Activated CD4-positive, alpha-beta T cell treated with anti-CD3 and anti-CD28 coated beads for 4 hours (primary cell): ENCODE measurements around the gene RNF166.
"Not testable (repeated sequence)": the region's sequence is repeated elsewhere in the genome, so short reads cannot be mapped to it uniquely, and the experiment has no call there.

Experiments
- DNase-seq, 2 donors: peaks; one replicate each; pipeline ENCODE4 v3.0.0-alpha.2; 2020

The RNF166 gene

DNA sequence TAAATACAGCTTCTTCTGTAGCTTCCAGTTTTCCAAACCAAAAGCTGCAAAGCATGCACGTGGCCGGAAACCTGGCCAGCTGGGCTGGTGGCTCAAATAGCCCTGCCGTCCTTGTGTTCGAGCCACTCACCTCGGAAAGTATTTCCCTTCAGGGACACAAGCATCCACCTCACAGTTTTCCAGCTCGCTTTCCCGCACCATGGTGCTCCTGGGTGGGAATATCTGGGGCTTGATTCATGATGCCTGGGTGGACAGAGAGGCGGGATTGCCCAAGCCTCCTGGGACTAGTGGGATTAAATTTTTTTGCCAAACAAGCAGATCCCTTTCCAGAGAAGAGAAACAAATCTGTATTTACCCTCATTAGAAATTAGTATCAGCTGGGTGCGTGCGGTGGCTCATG lies 36.2 kb downstream of the RNF166 start:
- no peak for DNase-seq

DNA sequence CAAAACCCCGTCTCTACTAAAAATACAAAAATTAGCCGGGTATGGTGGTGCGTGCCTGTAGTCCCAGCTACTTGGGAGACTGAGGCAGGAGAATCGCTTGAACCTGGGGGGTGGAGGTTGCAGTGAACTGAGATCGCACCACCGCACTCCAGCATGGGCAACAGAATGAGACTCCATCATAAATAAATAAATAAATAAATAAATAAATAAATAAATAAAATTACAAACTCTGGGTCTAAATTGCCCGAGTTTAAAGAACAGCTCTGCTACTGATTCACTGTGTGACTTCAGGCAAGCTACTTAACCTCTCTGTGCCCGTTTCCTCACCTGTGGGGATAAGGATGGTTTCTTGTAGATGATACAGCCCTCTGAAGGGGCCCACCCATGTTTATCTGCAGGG lies 36.7 kb downstream of the RNF166 start:
- DNase-seq = not testable (repeated sequence)

DNA sequence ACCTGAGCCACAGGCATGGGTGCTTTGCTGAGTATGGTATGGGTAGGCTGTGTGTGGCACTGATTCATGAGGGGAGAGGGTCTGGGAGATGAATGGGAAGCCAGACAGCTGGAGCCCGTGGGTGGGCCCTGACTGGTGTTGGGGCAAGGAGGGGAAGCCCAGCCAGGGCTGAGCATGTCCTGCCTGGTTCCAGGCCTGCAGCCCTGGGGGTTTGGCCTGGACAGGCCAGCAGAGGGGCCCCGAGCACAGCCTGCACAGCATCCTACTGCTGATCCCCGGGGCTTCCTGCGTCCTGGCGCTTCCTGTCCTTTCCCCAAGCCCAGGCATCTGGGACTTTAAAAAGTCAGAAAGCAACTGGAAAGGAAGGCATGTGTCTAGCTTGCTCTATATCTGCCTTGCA lies 38.7 kb downstream of the RNF166 start:
- DNase-seq = no peak

DNA sequence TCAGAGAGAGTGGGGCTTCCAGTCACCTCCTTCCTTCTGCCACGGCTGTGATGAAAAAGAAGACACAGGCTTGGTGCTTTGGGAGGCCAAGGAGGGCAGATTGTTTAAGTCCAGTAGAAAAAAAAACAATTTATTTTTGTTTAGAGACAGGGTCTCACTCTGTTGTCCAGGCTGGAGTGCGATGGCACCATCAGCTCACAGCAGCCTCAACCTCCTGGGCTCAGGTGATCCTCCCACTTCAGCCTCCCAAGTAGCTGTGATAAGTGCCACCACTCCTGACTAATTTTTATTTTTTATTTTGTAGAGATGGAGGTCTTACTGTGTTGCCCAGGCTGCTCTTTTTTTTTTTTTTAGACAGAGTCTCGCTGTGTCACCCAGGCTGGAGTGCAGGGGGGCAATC lies 40.6 kb downstream of the RNF166 start:
- no peak for DNase-seq

DNA sequence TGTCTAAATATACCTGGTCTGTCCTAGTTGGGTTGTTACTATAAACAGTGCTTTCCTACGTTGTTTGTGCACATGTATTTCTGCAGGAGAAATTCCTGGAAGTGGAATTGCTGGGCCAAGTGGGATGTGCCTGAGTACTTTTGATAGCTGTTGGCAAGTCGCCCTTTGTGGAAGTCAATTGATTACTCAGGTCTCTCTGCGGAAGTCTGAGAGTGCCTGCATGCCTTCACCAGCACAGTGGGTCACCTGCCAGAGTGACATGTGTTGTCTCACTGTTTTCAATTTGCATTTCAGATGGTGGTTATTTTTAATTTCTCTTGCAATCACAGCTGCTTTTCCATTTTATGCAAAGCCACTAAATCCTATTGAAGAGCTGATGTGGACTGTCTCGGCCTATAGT lies 41.1 kb downstream of the RNF166 start:
- no peak for DNase-seq

DNA sequence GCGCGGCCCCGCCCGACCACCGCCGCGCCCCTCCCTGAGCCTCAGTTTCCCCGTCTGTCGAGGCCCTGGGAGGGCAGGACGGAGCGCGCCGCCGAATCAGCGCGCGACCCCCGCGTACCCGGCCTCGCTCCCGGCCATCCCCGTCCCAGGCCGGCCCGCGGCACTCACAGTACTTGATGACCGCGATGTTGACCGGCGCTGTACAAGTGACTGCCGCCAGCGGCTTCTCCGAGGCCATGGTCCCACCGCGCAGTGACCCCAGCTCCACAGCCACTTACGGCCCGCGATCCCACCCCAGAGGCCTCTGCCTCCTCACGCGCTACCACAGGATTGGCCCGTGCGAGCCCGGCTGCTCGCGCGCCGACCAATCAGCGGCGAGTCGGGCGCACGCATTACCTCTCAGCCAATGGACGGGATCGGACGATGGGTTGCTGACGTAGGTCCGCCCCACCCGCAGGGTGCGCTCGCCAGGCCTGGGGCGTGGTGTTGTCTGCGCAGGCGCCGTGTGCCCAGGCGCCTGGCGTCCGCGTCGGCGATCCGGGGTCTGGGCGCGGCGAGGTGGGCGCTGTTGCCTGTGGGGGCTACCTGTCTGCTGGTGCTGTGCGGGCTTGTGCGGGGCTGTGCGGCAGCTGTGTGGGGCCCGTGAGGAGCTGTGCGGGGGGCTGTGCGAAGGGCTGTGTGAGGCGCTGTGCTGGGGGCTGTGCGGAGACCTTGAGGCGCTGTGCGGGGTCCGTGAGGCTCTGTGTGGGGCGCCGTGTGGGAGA lies 43.2 kb downstream of the RNF166 start, which contains the start of gene MVD:
Gene MVD (minus strand): TSS at position 249 of the 764 bp plus-strand sequence. CDS start 11 bp downstream, at position 238.
- DNase-seq = peak; percentile 94

DNA sequence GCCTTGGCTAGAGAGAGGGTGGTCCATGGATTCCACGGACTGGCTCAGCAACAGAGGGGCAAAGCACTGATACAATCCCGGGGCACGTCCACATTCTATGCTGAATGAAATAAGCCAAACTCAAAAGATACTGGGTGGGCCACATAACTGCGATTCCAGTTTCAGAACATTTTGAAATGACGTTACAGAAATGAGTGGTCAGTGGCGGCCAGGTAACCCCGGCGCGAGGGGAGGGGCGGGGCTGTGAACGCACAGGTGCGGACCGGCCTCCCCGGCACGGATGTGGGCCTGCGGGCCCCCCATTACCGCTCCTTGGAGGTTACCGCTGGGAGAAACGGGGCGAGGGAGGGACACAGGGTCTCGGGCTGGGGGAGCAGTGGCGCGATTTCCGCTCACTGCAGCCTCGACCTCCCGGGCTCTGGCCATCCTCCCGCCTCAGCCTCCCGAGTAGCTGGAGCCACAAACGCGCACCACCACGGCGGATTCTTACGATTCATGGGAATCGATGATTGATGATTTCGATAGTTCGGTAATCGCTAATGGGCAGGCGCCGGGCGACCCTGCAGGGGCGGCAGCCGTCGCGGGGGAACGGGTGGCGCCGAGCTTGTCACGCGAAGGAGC lies 43.9 kb downstream of the RNF166 start:
- DNase-seq = no peak

DNA sequence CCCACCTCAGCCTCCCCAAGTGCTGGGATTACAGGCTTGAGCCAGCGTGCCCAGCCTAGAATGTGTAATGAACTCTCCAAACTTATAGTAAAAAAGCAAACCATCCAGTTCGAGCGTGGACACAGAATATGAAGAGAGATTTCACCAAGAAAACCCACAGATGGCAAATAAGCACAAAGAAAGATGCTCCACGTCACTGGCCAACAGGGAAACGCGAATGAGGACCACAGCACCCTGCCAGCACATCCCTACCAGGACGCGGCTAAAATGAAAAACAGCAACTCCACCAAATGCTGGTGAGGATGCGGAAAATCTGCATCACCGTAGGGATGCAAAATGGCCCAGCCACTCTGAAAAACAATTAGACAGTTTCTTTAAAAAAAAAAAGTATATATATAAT lies 44.7 kb downstream of the RNF166 start:
- DNase-seq = no peak

DNA sequence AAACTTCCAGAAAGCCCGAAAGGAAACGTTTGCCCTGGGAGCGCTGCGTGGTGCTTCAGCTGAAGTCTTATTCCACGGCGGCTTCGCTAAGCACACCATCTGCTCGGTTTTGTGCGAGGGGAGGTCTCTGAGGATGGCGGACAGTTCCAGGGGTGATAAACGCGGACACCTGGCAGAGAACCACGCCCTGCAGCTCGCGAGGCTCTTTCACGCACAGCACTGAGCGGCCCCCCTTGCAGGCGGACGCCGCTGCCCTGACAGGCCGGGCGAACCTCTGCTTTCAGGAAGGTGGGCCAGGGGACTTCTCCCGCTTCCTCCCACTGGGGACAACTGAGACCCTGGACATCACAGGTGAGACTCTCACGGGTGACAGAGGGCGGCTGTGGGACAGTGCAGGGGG lies 47.0 kb downstream of the RNF166 start:
- no peak for DNase-seq

DNA sequence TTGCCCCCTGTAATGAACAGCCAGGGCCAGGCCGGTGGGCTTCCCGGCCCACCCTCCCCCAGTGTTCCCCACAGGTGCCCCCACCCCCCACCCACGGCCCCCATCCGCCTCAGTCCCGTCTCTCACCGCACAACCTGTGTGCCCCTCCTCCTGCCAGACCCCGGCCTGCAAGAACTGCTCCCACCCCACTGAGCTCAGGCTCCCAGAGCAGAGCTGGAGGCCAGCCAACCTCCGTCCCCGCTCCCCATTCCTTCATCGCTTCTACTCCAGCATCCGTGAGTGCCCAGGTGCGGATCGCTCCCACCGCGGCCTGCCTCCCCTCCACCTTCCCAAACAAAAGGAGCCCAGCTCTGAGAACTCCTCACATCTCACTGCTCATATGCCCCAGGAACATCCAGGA lies 47.5 kb downstream of the RNF166 start:
- no peak for DNase-seq

DNA sequence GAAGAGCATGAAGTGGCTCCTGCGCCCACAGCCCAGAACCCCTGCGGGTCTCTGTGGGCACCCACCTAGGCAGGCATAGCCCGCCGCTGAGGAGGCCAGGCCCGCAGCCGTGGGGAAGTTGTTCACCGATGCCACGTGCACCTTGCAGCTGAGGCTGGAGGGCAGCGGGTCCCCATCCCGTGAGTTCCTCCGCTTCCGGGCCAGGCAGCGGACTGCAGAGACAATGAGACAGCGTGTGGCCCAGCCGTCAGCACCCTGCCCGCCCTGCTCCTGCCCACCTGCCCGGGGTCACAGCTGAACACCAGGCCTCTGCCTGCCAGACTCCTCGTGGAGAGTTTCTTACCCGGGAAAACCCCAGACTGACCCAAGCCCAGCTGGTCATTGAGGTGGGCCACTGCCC lies 48.8 kb downstream of the RNF166 start:
- DNase-seq = no peak

DNA sequence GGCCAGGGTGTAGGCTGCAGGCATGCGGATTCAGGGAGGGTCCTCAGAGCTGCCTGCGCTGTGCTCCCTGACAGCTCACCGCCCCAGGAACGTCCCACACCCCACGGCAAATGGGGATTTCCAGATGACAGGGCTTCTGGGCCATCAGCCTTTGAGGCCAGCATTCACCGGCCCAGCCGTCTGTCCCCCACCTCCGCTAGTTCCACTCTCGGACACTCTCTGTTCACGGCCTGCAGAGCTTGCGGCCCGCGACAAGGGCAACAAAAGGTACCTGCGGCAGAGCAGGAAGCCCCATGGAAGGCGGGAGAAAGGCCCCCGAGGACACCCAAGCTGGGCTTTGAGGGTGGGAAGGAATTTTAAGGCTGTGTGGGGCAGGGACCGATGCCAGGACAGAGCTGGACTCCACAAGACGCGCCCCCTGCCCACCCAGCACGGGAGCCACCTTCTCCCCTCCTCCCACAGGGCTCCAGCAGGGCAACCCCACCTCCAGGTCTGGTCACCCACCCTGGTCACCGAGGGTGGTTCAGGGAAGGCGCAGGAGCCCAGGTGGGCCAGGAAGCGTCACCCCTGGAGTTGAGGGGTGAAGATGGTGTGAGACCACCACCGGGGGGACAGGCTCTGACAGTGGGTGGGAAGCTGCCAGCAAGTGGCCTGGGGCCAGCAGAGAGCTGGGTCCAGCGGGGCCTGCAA lies 49.8 kb downstream of the RNF166 start:
- no peak for DNase-seq

DNA sequence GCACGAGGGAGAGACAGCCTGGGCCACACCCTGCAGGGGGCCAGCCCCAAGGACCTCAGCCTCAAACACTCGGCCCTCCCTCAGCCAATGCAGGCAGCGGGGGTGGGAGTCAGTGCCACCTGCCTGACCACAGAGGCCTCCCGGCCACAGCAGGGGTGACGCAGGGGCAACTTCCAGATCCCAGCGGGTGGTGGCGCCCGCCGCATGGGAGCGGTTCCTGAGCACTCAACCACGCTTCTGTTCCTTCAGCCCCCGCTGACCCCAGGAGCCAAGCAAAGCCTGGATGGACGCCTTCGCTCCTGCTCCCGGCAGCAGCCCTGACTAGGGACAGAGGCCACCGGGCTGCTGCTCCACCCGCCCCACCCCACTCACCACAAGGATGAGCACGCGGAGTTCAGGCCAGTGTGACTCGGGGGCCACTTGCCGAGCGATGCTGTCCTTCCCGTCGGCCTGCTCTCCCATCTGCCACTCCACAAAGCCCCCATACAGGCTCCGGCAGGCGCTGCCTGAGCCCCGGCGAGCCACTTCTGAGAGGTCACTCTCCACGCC lies 50.4 kb downstream of the RNF166 start:
- DNase-seq = no peak

DNA sequence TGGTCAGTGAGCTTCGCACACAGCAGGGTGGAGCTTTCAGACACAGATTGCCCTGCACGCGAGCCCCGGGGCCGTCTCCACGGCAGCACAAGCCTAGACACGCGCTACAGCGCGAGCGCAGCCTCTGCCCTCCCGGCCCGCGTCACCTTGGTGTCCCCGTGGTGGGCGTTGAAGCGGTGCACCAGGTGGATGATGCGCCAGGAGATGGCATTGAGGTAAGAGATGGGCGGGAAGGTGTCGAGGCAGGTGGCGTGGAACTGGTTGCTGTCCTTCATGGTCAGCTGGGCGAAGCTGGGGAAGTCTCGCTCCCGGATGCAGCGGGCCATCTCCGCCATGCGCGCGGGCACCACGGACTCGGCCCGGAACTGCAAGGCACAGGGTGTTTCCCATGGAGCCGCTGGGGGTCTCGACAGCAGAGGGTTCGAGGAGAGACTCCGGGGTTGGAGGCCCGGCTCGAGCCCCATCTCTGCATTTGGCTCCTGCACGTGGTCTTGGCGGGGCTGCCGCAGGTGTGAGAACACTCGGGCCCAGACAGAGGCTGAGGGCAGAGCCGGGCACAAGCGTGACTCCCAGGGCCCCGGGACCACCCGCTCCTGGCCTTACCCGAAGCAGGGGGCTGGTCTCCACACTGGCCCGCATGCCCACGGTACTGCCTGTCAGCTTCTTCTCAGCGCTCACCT lies 51.0 kb downstream of the RNF166 start:
- no peak for DNase-seq

DNA sequence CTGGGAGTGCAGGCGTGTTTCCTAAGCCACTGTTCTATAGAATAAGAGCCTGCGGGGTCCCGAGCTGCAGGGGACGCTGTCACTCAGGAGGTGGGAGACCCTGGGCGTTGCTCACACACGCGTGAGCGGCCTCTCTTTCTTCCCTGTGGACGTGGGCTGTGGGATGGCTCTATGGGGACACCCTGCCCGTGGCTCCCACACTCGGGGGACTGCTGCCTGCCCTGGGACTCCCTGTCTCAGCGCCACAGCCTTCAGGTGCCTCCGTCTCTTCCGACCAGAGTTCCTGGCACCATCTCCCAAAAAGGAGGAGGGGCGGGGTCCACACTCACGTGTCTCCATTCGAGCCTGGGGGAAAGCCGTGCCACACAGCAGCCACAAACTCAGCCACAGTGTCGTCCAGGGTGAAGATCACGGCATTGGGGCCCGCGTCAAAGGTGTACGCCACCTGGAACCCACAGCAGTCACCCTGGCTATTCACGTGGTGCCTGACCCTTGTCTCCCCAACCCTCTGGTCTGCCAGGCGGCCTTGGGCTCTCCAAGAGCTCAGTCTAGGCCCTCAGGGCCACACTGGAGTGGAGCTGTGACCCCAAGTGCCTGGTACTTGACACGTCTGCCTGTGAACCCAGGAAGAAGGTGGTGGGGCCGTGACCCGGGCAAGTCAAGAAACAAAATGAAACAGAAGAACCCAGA lies 51.7 kb downstream of the RNF166 start:
- no peak for DNase-seq

DNA sequence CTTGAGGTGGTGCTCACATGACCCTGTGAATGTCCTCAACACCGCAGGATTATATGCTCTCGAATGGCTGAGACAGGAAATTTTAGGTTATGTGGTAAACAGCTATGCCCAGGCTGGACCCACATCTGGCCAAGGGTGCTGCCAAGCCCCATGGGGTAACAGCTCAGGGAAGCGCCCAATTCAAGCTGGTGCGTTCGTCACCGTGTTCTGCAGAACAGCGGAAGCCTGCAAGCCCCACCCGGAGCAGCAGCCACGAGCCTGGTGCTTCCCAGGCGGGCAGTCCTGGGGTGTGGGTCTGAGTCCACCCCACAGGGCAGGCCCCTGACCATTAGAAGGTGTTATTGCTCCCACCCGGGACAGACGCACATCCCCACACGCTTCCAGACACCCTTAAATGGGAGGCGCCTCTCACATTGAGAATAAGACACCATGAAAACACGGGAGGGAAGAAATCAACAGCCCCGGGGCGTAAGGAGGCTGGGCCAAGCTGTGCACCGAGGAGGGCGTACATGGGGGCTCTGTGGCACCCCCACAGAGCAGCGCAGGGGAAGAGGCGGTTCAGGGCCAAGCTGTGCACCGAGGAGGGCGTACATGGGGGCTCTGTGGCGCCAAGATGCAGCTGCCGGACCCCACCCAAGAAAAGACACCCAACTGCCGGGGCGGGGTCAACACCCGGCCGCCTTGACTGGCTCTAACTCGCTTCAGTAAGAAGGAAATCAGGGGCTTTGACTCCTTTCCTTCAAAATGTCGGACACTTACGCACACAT lies 52.4 kb downstream of the RNF166 start:
- no peak for DNase-seq

DNA sequence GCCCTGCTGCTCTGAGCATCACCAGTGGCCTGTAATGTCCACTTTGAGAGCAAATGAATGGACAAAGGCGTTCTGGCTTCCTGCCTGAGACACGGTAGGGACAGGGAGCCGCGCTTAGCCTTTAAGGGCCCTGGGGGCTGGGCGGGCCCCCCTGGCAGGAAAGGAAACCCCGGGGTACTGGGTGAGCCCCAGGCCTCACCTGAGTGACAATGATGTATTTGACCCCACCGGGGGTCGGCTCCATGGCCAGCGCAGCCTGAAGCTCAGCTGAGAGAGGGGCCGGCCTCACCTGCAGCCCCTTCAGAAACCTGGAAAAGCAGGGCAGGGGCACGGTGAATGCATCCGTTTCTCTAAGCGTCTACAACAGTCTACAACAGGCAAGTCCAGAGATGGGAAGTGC lies 53.1 kb downstream of the RNF166 start:
- no peak for DNase-seq

DNA sequence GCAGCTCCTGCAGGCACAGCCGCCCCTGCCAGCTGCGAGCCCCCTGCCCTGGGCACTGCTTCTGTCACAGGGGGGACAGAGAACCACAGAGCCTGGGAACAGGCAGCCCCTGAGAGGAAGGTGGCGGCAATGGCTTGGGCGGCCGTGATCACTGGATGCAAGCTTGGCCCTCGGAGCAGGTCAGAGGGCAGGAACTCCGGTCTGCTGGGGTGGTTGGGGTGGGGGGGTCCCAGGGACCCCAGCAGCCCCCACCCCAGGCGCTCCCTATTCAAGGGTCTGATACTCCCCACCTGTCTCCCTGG lies 53.5 kb downstream of the RNF166 start:
- no peak for DNase-seq

DNA sequence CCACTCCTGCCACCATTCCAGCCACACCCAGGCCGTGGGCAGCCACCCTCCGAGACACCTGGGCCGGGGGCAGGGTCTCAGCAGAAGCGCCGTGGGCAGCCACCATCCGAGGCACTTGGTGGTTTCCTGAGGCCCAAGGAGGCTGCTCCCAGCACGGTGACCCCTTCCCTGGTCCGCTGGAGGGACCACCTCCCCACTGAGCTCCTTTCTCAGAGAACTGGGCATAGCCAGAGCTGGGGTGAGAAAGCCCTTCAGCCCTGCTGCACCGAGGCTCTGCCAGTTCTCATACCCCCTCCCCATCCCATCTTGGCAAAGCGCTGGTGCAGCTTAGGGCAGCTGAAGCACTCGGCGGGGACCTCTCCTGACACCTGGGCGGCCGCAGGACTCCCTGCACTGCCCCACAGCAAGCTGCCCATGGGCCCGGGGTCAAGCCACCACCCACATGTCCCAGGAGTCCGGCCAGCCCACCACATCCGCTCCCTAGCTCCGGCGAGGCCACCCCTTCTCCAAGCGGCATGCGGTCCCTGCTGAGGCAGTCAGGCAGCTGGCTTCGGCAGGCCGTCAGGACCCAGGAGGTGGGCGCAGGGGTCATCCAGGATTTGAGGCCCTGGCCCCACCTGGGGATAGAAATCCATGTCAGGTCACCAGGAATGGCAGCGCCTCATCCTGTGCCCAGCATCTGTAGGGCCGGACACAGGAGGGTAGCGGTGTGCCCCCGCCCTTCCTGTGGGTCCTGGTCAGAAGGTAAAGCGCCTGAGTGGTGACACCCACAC lies 54.0 kb downstream of the RNF166 start:
- no peak for DNase-seq

DNA sequence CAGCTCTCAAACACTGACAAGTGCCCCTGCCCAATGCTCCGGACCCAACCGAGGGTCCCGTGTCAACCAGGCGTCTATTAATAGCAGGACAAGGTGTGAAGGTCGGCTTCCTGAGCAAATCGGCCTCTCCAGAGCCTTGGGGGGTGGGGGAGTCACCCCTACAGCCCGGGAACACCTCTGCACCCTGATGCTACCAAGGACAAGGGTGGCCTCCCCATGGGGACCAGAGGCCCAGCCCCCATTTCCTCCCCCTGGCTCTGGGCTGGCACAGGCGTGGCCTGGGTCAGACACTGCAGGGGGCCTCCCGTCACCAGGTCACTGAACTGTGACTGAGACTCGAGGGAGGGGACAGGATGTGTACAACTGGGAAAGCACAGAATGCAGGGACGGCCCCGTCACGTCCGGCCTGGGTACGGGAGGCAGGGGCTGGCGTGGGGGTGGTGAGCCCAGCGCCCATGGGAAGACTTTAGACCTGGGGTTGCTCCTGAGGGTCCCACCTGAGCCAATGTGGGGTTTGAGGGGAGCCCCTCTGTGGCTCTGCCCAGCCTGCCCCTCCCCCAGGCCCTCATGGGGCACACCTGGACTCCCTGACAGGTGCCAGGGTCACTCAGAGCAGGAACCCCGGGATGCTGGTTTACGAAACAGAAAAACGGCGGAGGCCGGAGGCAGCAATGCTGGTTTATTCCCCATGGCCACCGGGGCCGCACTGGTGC lies 54.8 kb downstream of the RNF166 start:
- DNase-seq = peak; percentile 50 to 62
